HG02973 (cell line): ENCODE results near the gene LPAR3.

Experiments
- ATAC-seq: cut with Tn5 transposase; IDR thresholded peaks from one replicate; pipeline ENCODE4 v1.9.1; 2021; ENCODE audit warnings: moderate library complexity; ENCODE audit not compliant: unreplicated experiment

Gene LPAR3

DNA sequence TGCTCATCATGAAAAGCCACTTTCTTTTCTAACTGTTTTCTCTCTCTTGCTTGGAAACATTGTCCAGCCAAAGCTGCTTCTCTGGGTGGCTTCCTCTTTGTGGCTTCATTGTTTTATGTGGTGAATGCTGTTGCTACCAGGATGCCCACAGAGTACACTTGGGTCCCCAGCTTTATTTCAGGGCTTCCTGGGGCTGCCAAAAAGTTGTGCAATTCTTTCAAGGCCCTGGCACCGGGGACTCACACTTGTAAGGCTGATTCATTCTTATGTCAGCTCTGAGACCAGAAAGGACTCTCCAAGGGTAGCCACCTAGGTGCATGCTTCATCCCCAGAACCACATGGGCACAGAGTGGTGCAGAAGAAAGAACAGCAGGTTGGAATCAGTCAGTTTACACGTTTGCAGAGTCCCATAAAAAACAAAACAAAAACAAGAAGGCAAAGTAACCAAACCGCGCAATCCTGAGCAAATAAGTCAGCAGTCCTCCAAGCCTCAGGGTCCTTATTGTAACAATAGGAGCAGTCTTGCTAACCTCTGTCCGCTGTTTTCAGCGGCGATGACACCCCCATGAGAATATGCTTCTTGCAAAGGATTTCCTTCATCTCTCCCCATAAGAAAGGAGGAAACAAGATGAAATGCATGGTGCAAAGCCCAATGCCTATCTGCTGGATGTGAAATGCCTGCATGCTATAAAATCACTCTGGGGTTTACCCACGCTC lies 112.8 kb downstream of the LPAR3 start:
- no peak for ATAC-seq

- ATAC-seq, result no peak
Measured at GRCh38 chr1:84776639-84777038, 116.4 kb downstream of the LPAR3 start.

GRCh38 chr1:84775535-84775920 lies 117.5 kb downstream of the LPAR3 start:
- no peak for ATAC-seq

- no peak for ATAC-seq
Measured at GRCh38 chr1:84774669-84775534, 118.1 kb downstream of the LPAR3 start.

DNA sequence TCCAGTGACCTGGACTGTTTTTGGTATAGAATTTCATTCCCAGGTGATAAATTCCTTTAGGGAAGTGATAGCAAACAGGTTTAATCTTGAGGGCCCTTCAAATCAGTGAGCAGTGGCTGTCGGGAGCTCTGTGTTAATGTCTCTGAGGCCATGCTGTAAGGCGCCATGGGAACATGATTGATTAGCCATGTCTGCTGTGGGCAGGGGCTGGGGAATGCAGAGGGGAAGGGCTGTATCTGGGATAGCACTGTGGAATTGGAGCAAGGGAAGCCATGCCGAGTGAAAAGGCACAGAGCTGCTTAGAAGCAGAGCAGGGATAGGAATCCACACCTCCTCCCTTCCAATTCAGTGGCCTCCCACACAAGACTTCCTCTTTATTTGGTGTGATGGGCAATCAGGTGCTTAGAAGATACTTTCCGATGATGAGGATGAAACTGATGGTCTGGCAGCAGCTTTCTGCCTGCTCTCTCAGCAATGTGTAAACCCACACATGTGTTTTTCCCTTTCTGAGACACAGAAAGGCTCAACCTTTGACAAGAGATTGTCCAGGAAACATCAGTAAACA lies 119.0 kb downstream of the LPAR3 start:
- ATAC-seq, result no peak

DNA sequence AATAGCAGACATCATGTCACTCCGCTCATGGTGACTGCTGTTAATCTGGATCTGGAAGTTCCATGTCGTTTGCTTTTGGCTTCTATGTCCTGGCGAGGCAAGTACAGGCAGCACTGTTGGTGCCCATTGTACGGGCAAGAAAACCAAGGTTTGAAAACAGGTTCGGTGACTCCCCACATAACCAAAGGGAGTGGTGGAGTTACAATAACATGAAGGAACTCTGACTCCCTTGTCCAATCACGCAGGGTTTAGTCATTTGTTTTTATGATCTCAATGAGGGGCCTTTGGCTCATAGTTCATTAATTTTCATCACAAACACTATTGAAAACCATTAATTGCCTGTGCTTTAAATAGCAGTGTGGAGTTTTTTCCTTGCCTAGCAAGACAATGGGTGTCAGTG lies 119.8 kb downstream of the LPAR3 start:
- no peak for ATAC-seq

DNA sequence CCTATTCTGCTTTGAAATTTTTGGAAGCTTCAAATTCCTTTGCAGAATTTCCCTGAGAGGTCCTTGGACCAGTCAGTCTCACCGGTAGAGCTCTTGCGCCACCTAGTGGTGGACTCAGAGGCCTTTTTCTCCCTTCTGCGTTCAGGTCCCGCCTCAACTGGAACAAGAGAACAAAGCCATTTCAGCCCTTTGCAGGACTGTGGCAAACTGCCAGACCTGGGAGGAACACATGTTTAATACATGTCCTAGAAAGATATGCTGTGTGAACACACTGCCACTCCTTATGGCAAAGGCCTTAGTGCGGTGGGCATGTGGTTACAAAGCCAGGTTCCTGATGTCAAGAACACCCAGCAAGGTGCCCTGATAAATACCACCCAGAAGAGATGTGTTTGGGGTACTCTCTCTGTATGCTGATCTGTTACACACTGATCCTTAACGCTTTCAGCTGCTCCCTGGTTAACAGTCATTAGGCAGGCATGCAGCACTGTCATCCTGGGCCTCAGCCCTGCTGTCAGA lies 120.5 kb downstream of the LPAR3 start:
- peak; percentile 67 for ATAC-seq

GRCh38 chr1:84771895-84772294 lies 121.1 kb downstream of the LPAR3 start:
- ATAC-seq, result peak; percentile 21

DNA sequence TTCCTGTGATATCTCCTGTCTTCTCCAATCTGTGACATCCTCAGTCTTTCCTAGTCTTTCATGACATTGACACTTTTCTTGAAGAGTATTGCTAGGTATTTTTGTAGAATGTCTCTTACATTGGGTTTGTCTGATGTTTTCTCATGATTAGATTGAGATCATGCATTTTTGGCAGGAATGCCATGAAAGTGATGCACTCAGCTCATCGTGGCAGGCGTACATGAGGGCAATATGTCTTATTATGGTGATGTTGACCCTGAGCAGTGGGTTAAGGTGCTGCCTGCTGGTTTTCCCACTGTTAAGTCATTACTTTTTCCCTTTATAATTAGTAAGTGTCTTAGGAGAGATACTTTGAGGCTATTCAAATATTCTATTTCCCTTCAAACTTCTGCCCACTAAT lies 122.5 kb downstream of the LPAR3 start:
- no peak for ATAC-seq

DNA sequence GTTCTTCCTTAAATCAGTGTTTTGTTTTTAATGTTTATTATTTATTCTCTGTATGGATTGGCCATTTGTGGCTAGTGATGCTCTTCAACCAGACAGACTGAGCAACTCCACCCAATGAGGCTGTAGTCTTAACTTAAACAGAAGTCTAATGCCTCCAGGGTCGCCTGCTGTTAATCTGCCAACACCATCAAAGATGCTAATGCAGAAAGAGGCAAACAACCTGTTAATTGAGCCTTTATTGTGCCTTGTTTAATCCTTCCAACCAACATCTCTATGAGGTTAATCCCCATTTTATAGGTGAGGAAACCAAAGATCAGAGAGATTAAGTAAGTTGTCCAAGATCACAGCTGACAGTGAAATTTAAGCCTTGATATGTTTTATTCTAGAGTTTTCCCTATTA lies 123.4 kb downstream of the LPAR3 start:
- no peak for ATAC-seq

DNA sequence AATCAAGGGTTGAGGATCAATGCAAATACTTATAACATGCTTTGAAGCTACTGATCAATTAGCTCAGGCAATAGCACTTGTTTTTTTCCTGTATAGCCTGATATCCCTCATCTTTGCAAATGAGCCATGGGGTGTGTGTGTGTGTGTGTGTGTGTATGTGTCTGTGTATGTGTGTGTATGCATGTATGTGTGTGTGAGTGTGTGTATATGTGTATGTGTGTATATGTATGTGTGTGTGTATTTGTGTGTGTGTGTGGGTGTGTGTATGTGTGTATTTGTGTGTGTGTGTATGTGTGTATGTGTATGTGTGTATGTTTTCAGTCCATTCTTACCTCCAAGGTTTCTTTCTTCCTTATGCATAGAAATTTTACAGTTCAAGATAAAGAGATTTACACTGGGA lies 124.4 kb downstream of the LPAR3 start:
- no peak for ATAC-seq

- no peak for ATAC-seq
Measured at GRCh38 chr1:84763912-84764680, 128.9 kb downstream of the LPAR3 start.

GRCh38 chr1:84762664-84763063 lies 130.3 kb downstream of the LPAR3 start:
- no peak for ATAC-seq
